ENCODE measurements around the gene C16orf87.

C16orf87 gene

GRCh38 chr16:46768809-46769208, 62.2 kb downstream of the C16orf87 start (continued):
- no peak for TF ChIP-seq BCL6B (tag by site-specific recombination; IDR thresholded peaks at IDR 0.05)

DNA sequence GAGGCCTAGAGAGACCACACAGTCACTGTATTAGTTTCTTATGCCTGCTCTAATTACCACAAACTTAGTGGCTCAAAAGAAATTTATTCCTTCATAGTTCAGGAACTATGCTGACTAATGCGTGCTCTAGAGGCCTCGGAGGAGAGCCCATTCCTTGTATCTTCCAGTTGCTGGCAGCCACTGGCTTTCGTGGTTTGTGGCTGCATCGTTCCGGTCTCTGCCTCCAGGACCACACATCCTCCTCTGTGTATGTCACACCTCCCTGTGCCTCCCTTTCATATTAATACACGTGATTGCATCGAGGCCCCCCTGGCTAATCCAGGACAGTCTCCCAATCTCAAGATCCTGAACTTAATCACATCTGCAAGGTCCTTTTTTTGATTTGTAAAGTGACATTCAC, 65.9 kb downstream of the C16orf87 start:
- TF ChIP-seq ZNF10 (tag by site-specific recombination; IDR thresholded peaks at IDR 0.05) (no peak), HOXA7 (CRISPR knock-in tag; IDR thresholded peaks at IDR 0.05; ENCODE audit: borderline replicate concordance) (no peak), SETDB1 (IDR thresholded peaks at IDR 0.05; ENCODE audit: insufficient read length, low read length) (no peak), BCL11A (tag by site-specific recombination; IDR thresholded peaks at IDR 0.05; ENCODE audit: low read depth) (no peak)
- TF ChIP-seq, protein P1, sequence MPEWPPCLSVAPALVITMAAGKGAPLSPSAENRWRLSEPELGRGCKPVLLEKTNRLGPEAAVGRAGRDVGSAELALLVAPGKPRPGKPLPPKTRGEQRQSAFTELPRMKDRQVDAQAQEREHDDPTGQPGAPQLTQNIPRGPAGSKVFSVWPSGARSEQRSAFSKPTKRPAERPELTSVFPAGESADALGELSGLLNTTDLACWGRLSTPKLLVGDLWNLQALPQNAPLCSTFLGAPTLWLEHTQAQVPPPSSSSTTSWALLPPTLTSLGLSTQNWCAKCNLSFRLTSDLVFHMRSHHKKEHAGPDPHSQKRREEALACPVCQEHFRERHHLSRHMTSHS (tag by site-specific recombination; IDR thresholded peaks at IDR 0.05), result no peak
- no peak overlapping the region for H3K27ac ChIP-seq (ENCODE audit: extremely low read depth, low read depth, low read length)
- CTCF ChIA-PET, result no interaction called here
- H3K36me3 ChIP-seq (ENCODE audit: control insufficient read depth in 2 of 2, insufficient read depth in 1 of 2, low read length in 2 of 2), result no peaks in the 10 kb centered on the region; a peak in 1 of 3 replicates
- H3K9me3 ChIP-seq (ENCODE audit: control insufficient read depth, insufficient read depth, low read depth, low read length), result no peaks in the 10 kb centered on the region
- POLR2A ChIA-PET, result no interaction called here
- H3K4me3 ChIP-seq (ENCODE audit: low read depth, low read length), result no peak overlapping the region
- H3K4me1 ChIP-seq (ENCODE audit: control insufficient read depth, insufficient read depth, low read length), result no peaks in the 10 kb centered on the region

DNA sequence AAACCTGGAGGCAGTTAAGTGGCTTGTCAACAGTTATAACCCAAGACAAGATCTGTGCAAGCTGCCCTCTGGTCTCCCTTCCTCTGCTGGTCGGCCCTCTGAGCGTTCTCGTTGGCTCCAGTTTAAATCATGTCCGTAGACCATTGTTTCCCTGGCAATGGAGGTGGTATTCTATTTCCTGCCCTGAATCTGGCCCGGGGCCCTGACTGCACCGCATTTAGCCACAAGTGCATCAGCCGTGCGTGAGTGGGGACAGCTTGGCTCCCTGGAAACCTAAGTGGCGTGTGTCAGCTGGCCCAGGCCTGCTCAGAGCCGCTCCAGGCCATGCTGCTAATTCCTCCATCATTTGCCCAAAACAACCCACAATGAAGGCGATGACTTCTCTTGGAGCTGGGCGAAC, 67.8 kb downstream of the C16orf87 start:
- CTCF ChIA-PET, result interaction anchor here (0.5 kb wide), 1 partner anchor 20 kb away, joined by 6 read pairs; no protein-coding TSS in a partner anchor

DNA sequence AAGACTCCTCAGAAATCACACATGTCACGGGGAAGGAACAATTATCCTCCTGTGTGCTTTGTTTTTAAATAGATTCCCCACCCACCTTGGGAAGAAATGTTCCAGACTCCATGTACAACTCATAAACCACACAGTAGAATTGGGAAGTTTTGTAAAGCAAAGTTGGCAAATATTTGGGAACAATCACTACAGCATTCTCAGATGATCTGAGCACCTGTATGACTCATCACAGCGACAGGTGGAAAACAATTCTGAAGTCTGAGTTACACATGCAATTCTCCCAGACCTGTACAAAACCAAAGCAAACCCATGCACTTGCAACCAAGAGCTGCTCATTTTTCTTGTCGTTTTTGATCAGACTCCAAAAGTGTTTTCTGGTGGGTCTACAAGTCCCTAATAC, 68.4 kb downstream of the C16orf87 start:
- H3K4me3 ChIP-seq (ENCODE audit: low read depth, low read length), result no peak overlapping the region
- no peak overlapping the region for H3K27ac ChIP-seq (ENCODE audit: extremely low read depth, low read depth, low read length)
- no peaks in the 10 kb centered on the region; a peak in 1 of 3 replicates for H3K36me3 ChIP-seq (ENCODE audit: control insufficient read depth in 2 of 2, insufficient read depth in 1 of 2, low read length in 2 of 2)
- CTCF ChIA-PET, result no interaction called here
- H3K4me1 ChIP-seq (ENCODE audit: control insufficient read depth, insufficient read depth, low read length), result 0 out of 2 replicates have a peak, but pooled peaks cover under 1% of the 10 kb centered on the region
- H3K9me3 ChIP-seq (ENCODE audit: control insufficient read depth, insufficient read depth, low read depth, low read length), result no peaks in the 10 kb centered on the region
- POLR2A ChIA-PET, result no interaction called here
- TF ChIP-seq, protein P2, sequence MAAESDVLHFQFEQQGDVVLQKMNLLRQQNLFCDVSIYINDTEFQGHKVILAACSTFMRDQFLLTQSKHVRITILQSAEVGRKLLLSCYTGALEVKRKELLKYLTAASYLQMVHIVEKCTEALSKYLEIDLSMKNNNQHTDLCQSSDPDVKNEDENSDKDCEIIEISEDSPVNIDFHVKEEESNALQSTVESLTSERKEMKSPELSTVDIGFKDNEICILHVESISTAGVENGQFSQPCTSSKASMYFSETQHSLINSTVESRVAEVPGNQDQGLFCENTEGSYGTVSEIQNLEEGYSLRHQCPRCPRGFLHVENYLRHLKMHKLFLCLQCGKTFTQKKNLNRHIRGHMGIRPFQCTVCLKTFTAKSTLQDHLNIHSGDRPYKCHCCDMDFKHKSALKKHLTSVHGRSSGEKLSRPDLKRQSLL (tag by site-specific recombination; IDR thresholded peaks at IDR 0.05), result no peak
- TF ChIP-seq SCRT2 (tag by site-specific recombination; IDR thresholded peaks at IDR 0.05) (peak; percentile 93), INSM2 (tag by site-specific recombination; IDR thresholded peaks at IDR 0.05) (no peak), SCRT1 (tag by site-specific recombination; IDR thresholded peaks at IDR 0.05; ENCODE audit: borderline replicate concordance) (peak; percentile 86; the same call in 1 of the 2 replicates)

More for the DNA sequence above, 67.8 kb downstream of the C16orf87 start:
- POLR2A ChIA-PET, result no interaction called here
- no peaks in the 10 kb centered on the region for H3K9me3 ChIP-seq (ENCODE audit: control insufficient read depth, insufficient read depth, low read depth, low read length)
- no peak overlapping the region for H3K4me3 ChIP-seq (ENCODE audit: low read depth, low read length)
- H3K4me1 ChIP-seq (ENCODE audit: control insufficient read depth, insufficient read depth, low read length), result no peaks in the 10 kb centered on the region
- TF ChIP-seq ZNF585B (tag by site-specific recombination; IDR thresholded peaks at IDR 0.05) (no peak), ZNF362 (tag by site-specific recombination; IDR thresholded peaks at IDR 0.05) (no peak), SCRT2 (tag by site-specific recombination; IDR thresholded peaks at IDR 0.05) (no peak), GLIS2 (tag by site-specific recombination; IDR thresholded peaks at IDR 0.05) (no peak), ZFP69B (tag by site-specific recombination; IDR thresholded peaks at IDR 0.05) (no peak), ZNF473 (tag by site-specific recombination; IDR thresholded peaks at IDR 0.05) (no peak), ZFP3 (tag by site-specific recombination; IDR thresholded peaks at IDR 0.05; ENCODE audit: low read depth) (no peak)
- H3K27ac ChIP-seq (ENCODE audit: extremely low read depth, low read depth, low read length), result no peak overlapping the region
- no peaks in the 10 kb centered on the region; a peak in 1 of 3 replicates for H3K36me3 ChIP-seq (ENCODE audit: control insufficient read depth in 2 of 2, insufficient read depth in 1 of 2, low read length in 2 of 2)

Data from HEK293 (cell line).